Endothelial cell of umbilical vein (primary cell): Measurements from ENCODE around the gene MEIOB. TPM values are rescaled to one million over a fixed set of nuclear protein-coding genes. Genes with fewer than 3 reads are reported as not detected.

Experiments used
- BruUV-seq: library from RNA; stranded (reverse); fragments of 400-500 nt; replicated peaks from 2 replicates; lab custom pipeline; 2021; lab: Mats Ljungman, UMichigan
- CTCF ChIA-PET: fragments of 300-600, 350-600 bp; sonication (Branson Sonifier 250); formaldehyde crosslinking; loops from one replicate; lab custom pipeline; 2021; ENCODE audit warnings: antibody characterized with exemption, inconsistent platforms; lab: Charles Lee
- POLR2A ChIA-PET: fragments of 300-600, 350-600 bp; sonication (Branson Sonifier 250); formaldehyde crosslinking; loops from one replicate; lab custom pipeline; 2021; ENCODE audit warnings: antibody characterized with exemption, inconsistent platforms; lab: Charles Lee
- DNase-seq: peaks from one replicate; pipeline ENCODE4 v3.0.0-alpha.2; 2011; ENCODE audit warnings: low read depth, low spot score
- FAIRE-seq: peaks from 2 replicates; lab custom pipeline; 2011; peaks lifted over from hg19 to GRCh38; lab: Jason Lieb, UNC
- H2AFZ ChIP-seq: 2 replicates; pipeline ENCODE4 v1.6.0; 2012; ENCODE audit warnings: low read depth, low read length, control low read depth, inconsistent platforms
- H3K27ac ChIP-seq: 2 replicates; pipeline ENCODE4 v1.5.1; 2011; ENCODE audit warnings: low read depth, mild to moderate bottlenecking, control low read depth, low read length, moderate library complexity; ENCODE audit not compliant: insufficient read depth
- H3K27me3 ChIP-seq, 2 experiments: 2 replicates each; pipeline versions ENCODE4 v1.6.0 to v1.6.1; 2011; ENCODE audit warnings: low read length in 2 of 2, mixed read lengths in 1 of 2; ENCODE audit not compliant: control insufficient read depth in 2 of 2, insufficient read depth in 2 of 2
- H3K36me3 ChIP-seq, 2 experiments: 2 replicates in 1 of 2; 3 replicates in 1 of 2; pipeline ENCODE4 v1.5.1; 2011; ENCODE audit warnings: low read length in 2 of 2, mild to moderate bottlenecking in 1 of 2, moderate library complexity in 1 of 2; ENCODE audit not compliant: control insufficient read depth in 2 of 2, insufficient read depth in 2 of 2; ENCODE audit errors: extremely low read depth in 1 of 2
- H3K4me1 ChIP-seq: 3 replicates; pipeline ENCODE4 v1.5.1; 2011; ENCODE audit warnings: mild to moderate bottlenecking, low read length; ENCODE audit not compliant: control insufficient read depth, insufficient read depth; ENCODE audit errors: extremely low read depth
- H3K4me2 ChIP-seq: 2 replicates; pipeline ENCODE4 v1.6.1; 2011; ENCODE audit warnings: low read length, control low read depth, mixed read lengths; ENCODE audit not compliant: insufficient read depth
- H3K4me3 ChIP-seq, 3 experiments: fragments of 200-600 bp in 1 of 3; sonication (generic), shearing (Covaris generic) in 1 of 3; replicated peaks in 1 of 3; 2 replicates each; pipeline ENCODE4 v1.5.1; 2011 to 2016; ENCODE audit warnings: control low read depth in 3 of 3, low read length in 3 of 3, mild to moderate bottlenecking in 2 of 3, inconsistent platforms in 1 of 3, low read depth in 1 of 3, moderate library complexity in 1 of 3; ENCODE audit not compliant: insufficient read depth in 1 of 3
- H3K79me2 ChIP-seq: 2 replicates; pipeline ENCODE4 v1.6.0; 2012; ENCODE audit warnings: low read length, inconsistent platforms; ENCODE audit not compliant: control insufficient read depth, insufficient read depth
- H3K9ac ChIP-seq: replicated peaks from 2 replicates; pipeline ENCODE3; 2011; ENCODE audit warnings: low read length, control low read depth; ENCODE audit not compliant: insufficient read depth; ENCODE audit errors: extremely low read depth
- H3K9me1 ChIP-seq: replicated peaks from 3 replicates; pipeline ENCODE4 v1.6.0; 2011; ENCODE audit warnings: mild to moderate bottlenecking, low read length; ENCODE audit not compliant: control insufficient read depth, insufficient read depth; ENCODE audit errors: extremely low read depth
- H3K9me3 ChIP-seq: replicated peaks from 2 replicates; pipeline ENCODE4 v1.5.1; 2012; ENCODE audit warnings: low read length, inconsistent platforms; ENCODE audit not compliant: control insufficient read depth, insufficient read depth
- H4K20me1 ChIP-seq: replicated peaks from 2 replicates; pipeline ENCODE3; 2011; ENCODE audit warnings: mild to moderate bottlenecking, low read length; ENCODE audit not compliant: control insufficient read depth, insufficient read depth; ENCODE audit errors: extremely low read depth
- CTCF ChIP-seq, 2 donors: IDR thresholded peaks; 1 replicate in 1 of 2; 2 replicates in 1 of 2; pipeline ENCODE4 v1.5.1; 2011; ENCODE audit warnings: low read length in 2 of 2, mild to moderate bottlenecking in 2 of 2, moderate library complexity in 2 of 2, control low read depth in 1 of 2, inconsistent platforms in 1 of 2, low read depth in 1 of 2; ENCODE audit not compliant: insufficient read depth in 1 of 2; ENCODE audit errors: extremely low read depth in 1 of 2
- EZH2 ChIP-seq: IDR thresholded peaks from 2 replicates; pipeline ENCODE4 v1.6.1; 2012; ENCODE audit warnings: borderline replicate concordance, low read depth, mild to moderate bottlenecking, moderate library complexity, low read length, inconsistent platforms; ENCODE audit not compliant: severe bottlenecking
- FOS ChIP-seq: IDR thresholded peaks from 2 replicates; pipeline ENCODE4 v1.6.1; 2011; ENCODE audit warnings: mild to moderate bottlenecking, low read length, moderate library complexity, borderline replicate concordance; ENCODE audit not compliant: insufficient read depth
- GATA2 ChIP-seq: IDR thresholded peaks from 2 replicates; pipeline ENCODE4 v1.7.0; 2011; ENCODE audit warnings: low read depth, mild to moderate bottlenecking, moderate library complexity, mixed read lengths, low read length; ENCODE audit not compliant: insufficient read length, insufficient read depth
- JUN ChIP-seq: IDR thresholded peaks from 2 replicates; pipeline ENCODE4 v1.6.1; 2011; ENCODE audit warnings: borderline replicate concordance, low read depth; ENCODE audit not compliant: insufficient read length, insufficient read depth
- MAX ChIP-seq: IDR thresholded peaks from 2 replicates; pipeline ENCODE4 v1.6.1; 2011; ENCODE audit not compliant: insufficient read depth, insufficient read length
- MYC ChIP-seq: IDR thresholded peaks from one replicate; pipeline ENCODE4 v1.6.1; 2011; ENCODE audit warnings: mild to moderate bottlenecking, low read depth, low read length
- POLR2A ChIP-seq: IDR thresholded peaks from 2 replicates; pipeline ENCODE4 v1.6.1; 2012; ENCODE audit warnings: low read depth, mild to moderate bottlenecking, control low read depth, low read length
- POLR2AphosphoS5 ChIP-seq: IDR thresholded peaks from 2 replicates; pipeline ENCODE4 v1.6.1; 2012; ENCODE audit warnings: low read depth, mild to moderate bottlenecking, control low read depth, low read length, moderate library complexity; ENCODE audit not compliant: insufficient read depth
- dilution Hi-C: fragments of 300-500 bp; cut with MboI; formaldehyde crosslinking; loops from one replicate; pipeline ENCODE4 v1.15.0; 2019; ENCODE audit warnings: low sequenced_read_pairs; ENCODE audit not compliant: extremely low pct_ligation_motif_present
- intact Hi-C: fragments of 100-400 bp; cut with micrococcal nuclease; formaldehyde crosslinking; loops from one replicate; pipeline ENCODE4 v1.10.0; 2022
- polyA plus RNA-seq, 4 experiments: library from polyadenylated mRNA; depleted of rRNA in 3 of 4; stranded (reverse) in 3 of 4; unstranded in 1 of 4; fragments of >200 nt; gene quantifications; 2 replicates each; pipeline versions ENCODE4 v1.2.1 to v1.2.3, GENCODE V29; 2011 to 2012; ENCODE audit warnings: missing spikeins in 1 of 4
- total RNA-seq: library from RNA; stranded (reverse); gene quantifications from 2 replicates; pipeline ENCODE4 v1.2.3, GENCODE V29; 2021

MEIOB gene
- total and polyA plus RNA-seq, 2 donors (not counting 3 experiments of a cell fraction or from before 2014, with no cell fraction given) = 0.04 TPM; not detected in 1

DNA sequence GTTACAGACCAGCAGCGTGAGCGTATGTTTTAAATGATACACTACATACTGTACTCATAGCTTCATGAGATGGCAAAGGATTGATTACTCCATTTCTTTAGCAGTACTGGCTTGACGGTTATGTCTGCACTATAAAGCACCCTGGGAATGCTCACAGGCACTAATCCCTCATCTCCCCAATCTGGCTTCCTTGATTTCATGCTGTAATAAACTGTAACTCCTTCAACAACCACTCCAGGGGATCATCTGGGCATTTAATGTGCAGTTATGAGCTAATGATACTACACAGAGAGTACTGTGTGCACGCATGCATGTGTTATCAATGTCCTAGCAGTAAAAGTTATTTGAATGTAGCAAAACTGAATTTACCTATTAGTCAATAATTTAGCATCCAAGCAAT, 20.2 kb downstream of the MEIOB start:
- no peak for FAIRE-seq
- BruUV-seq = no TSS peak

More for the DNA sequence above, 20.2 kb downstream of the MEIOB start:
- no peaks in the 10 kb centered on the region for H3K4me1 ChIP-seq
- TF ChIP-seq GATA2 = no peak
- TF ChIP-seq JUN = no peak
- no peak for TF ChIP-seq MYC
- no peak for TF ChIP-seq POLR2AphosphoS5
- no peak for TF ChIP-seq POLR2A
- no peak for TF ChIP-seq EZH2
- no peak for TF ChIP-seq FOS
- TF ChIP-seq CTCF (IDR thresholded peaks at IDR 0.05; ENCODE audit: extremely low read depth in 1 of 2, insufficient read depth in 1 of 2, low read depth in 1 of 2, low read length in 2 of 2) = no peak
- no peak for TF ChIP-seq MAX
- intact Hi-C loops = no loop called here
- H3K9me3 ChIP-seq = no peaks in the 10 kb centered on the region
- dilution Hi-C loops = no loop called here
- no peak overlapping the region for H3K4me2 ChIP-seq
- DNase-seq = no peak
- ChIA-PET CTCF (interaction anchor here (0.6 to 1.6 kb wide), 4 partner anchors 14 to 38 kb away, joined by 3 to 4 read pairs (median 3); no protein-coding TSS in a partner anchor), POLR2A (no interaction called here)
- no peaks in the 10 kb centered on the region for H3K36me3 ChIP-seq
- no peaks in the 10 kb centered on the region for H4K20me1 ChIP-seq
- no peak overlapping the region for H3K4me3 ChIP-seq
- H3K79me2 ChIP-seq = no peaks in the 10 kb centered on the region
- H3K27me3 ChIP-seq = peaks cover 6 to 10% of the 10 kb centered on the region in 2 experiments
- no peak overlapping the region for H3K27ac ChIP-seq
- H2AFZ ChIP-seq = no peak overlapping the region
- no peaks in the 10 kb centered on the region for H3K9me1 ChIP-seq
- no peak overlapping the region for H3K9ac ChIP-seq
